Epithelial cell of esophagus (primary cell): ENCODE data around the gene AMMECR1L.
A peak's percentile ranks its signal among the peaks of the same experiment; 100 is the strongest.
"Not testable (repeated sequence)": the region's sequence is repeated elsewhere in the genome, so short reads cannot be mapped to it uniquely, and the experiment has no call there.

Experiments used
- DNase-seq: peaks from one replicate; pipeline ENCODE4 v3.0.0; 2010; ENCODE audit warnings: low read depth
- H3K4me3 ChIP-seq: 2 replicates; pipeline ENCODE4 v1.5.1; 2011; ENCODE audit warnings: mild to moderate bottlenecking, low read length, control low read depth
- CTCF ChIP-seq: IDR thresholded peaks from 2 replicates; pipeline ENCODE4 v1.5.1; 2011; ENCODE audit warnings: low read depth, mild to moderate bottlenecking, low read length, control low read depth, inconsistent platforms; ENCODE audit not compliant: insufficient read depth; ENCODE audit errors: missing control alignments

The AMMECR1L gene

GRCh38 chr2:127834951-127835350 is 50.8 kb downstream of the AMMECR1L start:
- H3K4me3 ChIP-seq = no peak overlapping the region
- DNase-seq = no peak
- TF ChIP-seq CTCF = no peak

GRCh38 chr2:127829845-127830246 is 55.9 kb downstream of the AMMECR1L start:
- TF ChIP-seq CTCF = no peak
- DNase-seq = peak; percentile 55
- no peak overlapping the region for H3K4me3 ChIP-seq

- not testable (repeated sequence) for H3K4me3 ChIP-seq, DNase-seq
These were observed 59.0 kb downstream of the AMMECR1L start for GRCh38 chr2:127826708-127827107.

GRCh38 chr2:127826047-127826446 is 59.7 kb downstream of the AMMECR1L start:
- no peak overlapping the region for H3K4me3 ChIP-seq
- no peak for DNase-seq
- TF ChIP-seq CTCF = no peak

GRCh38 chr2:127820080-127820668 is 65.6 kb downstream of the AMMECR1L start:
- TF ChIP-seq CTCF = no peak

GRCh38 chr2:127818794-127819425 is 66.8 kb downstream of the AMMECR1L start:
- no peak for TF ChIP-seq CTCF
- no peak for DNase-seq
- H3K4me3 ChIP-seq = no peak overlapping the region

More at GRCh38 chr2:127820080-127820668, 65.6 kb downstream of the AMMECR1L start:
- DNase-seq = peak; percentile 25
- H3K4me3 ChIP-seq = no peak overlapping the region

- TF ChIP-seq CTCF = no peak
- no peak for DNase-seq
- no peak overlapping the region for H3K4me3 ChIP-seq
These were observed 67.5 kb downstream of the AMMECR1L start for GRCh38 chr2:127818241-127818640.
